T-helper 22 cell (primary cell): ENCODE measurements around the gene LENG8.
"Not testable (repeated sequence)": the region's sequence is repeated elsewhere in the genome, so short reads cannot be mapped to it uniquely, and the experiment has no call there.

Source experiments
- DNase-seq: peaks from one replicate; pipeline ENCODE4 v3.0.0-alpha.2; 2020; ENCODE audit warnings: low read depth

The LENG8 gene

DNA sequence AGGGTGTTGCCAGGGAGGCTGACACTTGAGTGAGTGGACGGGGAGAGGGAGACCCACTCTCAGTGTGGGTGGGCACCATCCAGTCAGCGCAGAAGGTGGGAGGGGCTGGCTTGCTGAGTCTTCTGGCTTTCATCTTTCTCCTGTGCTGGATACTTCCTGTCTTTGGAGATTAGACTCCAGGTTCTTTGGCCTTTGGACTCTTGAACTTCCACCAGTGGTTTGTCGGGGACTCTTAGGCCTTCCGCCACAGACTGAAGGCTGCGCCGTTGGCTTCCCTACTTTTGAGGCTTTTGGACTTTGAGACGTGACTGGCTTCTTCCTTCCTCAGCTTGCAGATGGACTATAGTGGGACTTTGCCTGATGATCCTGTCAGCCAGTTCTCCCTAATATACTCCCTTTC is 4.3 kb upstream of the LENG8 start:
- DNase-seq = no peak

DNA sequence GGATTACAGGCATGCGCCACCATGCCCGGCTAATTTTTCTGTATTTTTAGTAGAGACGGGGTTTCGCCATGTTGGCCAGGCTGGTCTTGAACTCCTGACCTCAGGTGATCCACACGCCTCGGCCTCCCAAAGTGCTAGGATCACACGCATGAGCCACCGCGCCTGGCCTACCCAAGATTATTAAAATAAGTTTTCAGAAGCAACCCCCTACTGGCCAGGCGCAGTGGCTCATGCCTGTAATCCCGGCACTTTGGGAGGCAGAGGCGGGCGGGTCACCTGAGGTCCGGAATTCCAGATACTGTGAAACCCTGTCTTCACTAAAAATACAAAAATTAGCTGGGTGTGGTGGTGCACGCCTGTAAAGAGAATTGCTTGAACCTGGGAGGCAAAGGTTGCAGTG is 2.6 kb upstream of the LENG8 start:
- DNase-seq = not testable (repeated sequence)

DNA sequence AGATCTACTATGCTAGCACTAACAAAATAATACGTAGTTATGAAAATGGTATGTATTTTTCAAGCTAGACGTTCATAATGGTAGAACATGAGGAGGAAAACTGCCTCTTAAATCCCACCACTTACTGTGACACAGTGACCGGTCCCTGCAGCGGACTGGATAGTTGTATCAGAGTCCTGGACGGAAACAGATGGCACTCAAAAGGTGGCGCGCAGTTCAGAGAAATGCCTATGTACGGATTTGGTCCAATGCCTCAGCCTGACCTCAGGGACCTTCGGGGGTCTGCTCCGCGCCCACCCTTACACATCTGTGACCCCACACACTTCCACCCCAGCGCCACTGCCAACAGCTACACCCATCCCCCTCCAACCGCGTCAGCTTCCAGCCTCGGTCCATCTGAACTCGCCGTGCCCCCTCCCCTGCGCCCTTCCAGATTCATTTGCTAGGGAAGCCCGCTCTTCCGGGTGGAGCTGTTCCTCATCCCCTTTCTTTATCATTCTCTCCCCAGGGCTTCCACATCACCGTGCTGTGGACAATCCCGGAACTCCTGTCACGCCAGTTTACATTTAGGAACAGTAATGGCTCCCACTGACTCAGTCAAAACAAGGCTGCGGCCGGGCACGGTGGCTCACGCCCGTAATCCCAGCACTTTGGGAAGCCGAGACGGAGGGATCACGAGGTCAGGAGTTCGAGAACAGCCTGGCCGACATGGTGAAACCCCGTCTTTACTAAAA is 792 bp upstream of the LENG8 start:
- DNase-seq = no peak

- no peak for DNase-seq
Measured at GRCh38 chr19:54449701-54450069, 686 bp downstream of the LENG8 start.

DNA sequence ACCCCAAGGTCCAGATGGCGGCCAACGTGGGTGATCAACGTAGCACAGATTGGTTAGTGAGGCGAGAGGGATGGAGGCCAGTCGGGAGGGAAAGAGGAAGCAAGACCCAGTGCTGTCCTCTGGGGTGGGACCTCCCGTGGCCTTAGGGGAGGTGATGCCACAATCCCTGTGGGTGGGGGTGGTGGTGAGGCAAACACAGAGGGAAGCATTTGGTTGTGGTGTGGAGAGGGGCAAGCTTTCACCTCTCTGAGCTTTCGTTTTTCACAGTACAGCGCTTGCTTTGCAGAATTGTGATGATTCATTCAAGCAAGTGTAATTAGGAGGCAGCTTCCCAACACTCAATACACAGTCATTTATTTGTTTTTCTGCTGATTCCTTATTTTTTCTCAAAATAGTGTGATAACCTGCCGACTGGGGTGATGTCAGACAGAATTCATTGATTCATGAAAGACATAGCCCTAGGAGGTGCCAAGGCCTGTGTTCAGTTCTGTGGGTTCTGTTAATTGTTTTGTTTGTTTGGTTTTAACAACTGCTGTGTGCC is 2.4 kb downstream of the LENG8 start:
- DNase-seq = no peak

GRCh38 chr19:54451997-54452396 is 3.0 kb downstream of the LENG8 start:
- DNase-seq = no peak

DNA sequence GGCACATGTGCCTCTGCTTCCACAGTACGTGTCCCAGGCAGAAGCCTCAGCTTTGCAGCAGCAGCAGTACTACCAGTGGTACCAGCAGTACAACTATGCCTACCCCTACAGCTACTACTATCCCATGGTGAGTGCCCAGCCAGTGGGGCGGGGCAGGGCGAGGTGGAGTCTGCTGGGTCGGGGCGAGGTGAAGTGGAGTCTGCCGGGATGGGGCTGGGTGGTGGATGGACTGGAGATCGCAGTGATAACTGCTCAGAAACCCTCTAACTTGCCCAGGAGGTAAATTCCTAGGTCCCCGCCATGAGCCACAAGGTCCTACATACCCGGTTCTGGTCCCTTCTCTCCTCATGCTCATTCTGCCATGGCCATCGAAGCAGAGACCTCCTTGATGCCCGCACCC is 3.6 kb downstream of the LENG8 start:
- no peak for DNase-seq

DNA sequence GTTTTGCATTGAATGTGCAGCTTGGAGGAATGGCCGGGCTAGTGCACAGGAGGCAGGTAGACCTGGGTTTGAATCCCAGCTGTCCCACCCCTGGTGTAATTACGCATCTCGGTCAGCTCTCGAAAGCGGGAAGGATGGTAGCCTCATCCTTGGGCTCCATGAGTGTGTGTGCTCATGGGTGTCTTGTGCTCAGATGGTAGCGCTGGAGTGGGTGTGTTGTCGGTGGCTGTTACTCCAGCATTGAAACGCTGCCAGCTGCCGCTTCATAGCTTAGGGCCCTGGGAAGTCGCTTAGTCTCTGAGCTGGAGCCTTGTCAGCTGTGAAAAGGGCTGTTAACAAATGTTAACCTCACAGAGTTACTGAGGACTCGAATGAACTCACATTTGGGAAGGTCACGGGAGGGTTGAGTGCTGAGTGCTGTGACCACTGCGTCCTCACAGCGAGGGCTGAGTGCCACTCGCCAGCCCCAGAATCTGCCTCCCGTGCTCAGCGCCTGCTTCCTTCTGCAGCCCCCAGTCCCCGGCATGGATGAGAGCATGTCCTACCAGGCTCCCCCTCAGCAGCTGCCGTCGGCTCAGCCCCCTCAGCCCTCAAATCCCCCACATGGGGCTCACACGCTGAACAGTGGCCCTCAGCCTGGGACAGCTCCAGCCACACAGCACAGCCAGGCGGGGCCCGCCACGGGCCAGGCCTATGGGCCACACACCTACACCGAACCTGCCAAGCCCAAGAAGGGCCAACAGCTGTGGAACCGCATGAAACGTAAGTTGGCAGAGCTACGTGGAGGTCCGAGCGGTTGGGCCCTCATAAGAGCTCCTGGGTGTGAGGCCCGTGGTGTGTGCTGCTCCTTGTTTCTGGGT is 5.2 kb downstream of the LENG8 start:
- no peak for DNase-seq

GRCh38 chr19:54454781-54455675 is 6.0 kb downstream of the LENG8 start:
- DNase-seq = no peak

- no peak for DNase-seq
Measured at GRCh38 chr19:54455786-54456422, 6.9 kb downstream of the LENG8 start.

GRCh38 chr19:54456423-54457373 is 7.7 kb downstream of the LENG8 start:
- DNase-seq = no peak

GRCh38 chr19:54457773-54458647 is 9.0 kb downstream of the LENG8 start:
- no peak for DNase-seq

DNA sequence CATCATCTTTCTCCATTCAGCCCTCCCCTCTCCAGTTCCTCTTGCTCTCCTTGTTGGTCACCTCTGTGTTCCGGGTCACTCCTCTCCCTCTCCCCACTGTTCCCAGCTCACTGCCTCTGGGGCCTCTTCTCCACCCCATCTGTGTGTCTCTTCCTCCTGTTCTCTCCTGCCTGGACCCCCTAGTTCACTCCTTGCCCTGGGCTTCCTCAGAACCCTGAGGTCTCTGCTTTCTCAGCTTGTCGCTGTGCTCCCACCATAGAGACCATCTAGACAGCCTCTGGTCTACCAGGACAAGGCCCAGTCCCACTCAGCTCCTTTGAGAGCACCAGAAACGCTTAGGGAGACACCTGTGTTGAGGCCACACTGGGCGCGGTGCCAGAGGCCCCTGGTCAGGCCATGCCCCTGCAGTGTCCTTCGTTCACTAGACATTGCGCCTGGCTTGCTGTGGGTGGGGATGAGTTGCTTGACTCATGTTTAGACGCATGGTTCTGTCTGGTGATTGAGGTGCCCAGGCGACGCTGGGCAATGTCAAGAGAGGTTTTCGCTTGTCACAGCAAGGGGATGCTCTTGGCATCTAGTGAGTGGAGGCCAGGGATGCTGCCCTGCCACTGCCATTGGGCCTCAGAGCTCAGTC is 9.8 kb downstream of the LENG8 start:
- no peak for DNase-seq

DNA sequence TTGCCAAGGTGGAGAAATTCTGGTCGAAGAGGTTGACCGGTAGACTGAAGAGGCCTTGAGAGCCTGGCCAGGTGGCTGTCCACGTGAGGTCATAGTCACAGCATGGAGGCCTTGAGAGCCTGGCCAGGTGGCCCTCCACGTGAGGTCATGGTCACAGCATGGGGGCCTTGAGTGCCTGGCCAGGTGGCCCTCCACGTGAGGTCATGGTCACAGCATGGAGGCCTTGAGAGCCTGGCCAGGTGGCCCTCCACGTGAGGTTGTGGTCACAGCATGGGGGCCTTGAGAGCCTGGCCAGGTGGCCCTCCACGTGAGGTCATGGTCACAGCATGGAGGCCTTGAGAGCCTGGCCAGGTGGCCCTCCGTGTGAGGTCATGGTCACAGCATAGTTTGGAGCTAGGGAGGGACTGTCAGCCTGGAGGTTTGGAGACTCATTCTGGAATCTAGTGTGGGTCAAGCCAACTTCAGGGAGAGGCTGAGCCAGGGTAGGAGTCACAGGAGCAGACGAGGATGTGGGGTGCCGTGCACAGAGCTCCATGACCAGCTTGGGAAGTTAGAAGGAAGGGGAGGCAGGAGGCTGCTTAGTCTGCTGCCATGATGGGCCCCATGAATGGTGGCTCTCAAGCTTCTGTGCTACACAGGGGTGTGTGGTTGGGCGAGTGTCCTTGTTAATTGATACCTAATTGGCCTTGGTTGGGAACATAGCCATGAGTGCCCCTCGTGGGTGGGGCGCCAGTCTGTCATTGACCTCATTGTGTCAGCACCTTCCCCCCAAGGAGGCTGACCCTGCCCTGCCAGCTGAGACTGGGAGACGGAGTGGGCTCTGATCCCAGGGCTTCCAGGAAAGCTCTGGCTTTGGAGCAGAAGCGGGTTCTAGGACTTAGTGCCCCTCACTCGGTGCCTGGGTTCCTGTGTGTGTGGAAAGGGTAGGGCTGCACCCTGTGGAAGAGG is 10.6 kb downstream of the LENG8 start:
- DNase-seq = no peak

- no peak for DNase-seq
Measured at GRCh38 chr19:54460230-54461005, 11.4 kb downstream of the LENG8 start.

DNA sequence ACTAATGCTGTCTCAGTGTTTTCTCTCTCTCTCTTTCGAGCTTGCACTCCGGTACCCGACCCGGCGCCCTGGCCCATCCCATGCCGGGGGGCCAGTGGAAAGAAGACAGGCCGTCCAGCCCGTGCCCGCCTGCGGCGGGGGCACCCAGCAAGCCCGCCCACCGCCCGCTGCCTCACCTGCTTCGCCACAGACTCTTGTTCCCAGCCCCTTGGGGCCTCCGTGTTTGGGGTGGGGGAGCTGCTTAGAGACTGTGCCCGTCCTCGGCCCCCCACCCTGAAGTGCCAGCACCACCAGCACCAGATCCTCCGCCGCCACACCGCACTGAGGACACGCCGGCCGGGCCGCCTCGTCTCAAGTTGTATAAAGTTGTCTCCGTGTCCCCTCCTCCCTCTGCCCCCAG is 12.2 kb downstream of the LENG8 start:
- no peak for DNase-seq

DNA sequence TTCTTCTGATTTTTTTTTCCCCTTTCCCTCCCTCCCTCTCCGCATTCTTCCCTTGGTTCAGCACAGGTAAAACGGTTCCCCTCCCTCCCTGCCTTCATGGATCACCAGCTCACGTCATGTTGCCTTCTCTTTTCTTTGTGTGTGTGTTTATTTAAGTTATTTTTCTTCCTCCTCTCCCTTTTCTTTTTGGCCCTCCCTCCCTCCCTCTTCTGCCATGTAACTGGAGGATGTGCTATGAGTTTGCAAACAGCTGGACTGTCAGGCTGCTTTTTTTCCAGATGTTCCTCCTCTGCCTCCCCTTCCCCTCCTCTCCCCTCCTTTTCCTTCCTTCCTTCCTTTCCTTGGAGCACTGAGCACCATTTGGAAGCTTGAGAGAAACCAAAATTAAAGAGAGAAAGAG is 12.6 kb downstream of the LENG8 start:
- no peak for DNase-seq
